DND-41 (cell line): ENCODE measurements around the gene PCNX2.

Experiments used
- ATAC-seq: fragments of 200-7000 bp; cut with Tn5 transposase; 3 replicates; pipeline ENCODE4 v1.9.1; 2021; ENCODE audit warnings: low read depth; ENCODE audit not compliant: insufficient read depth
- DNase-seq: peaks from one replicate; pipeline ENCODE4 v3.0.0-alpha.2; 2020
- H2AFZ ChIP-seq: 2 replicates; pipeline ENCODE4 v1.6.0; 2012; ENCODE audit warnings: low read depth, low read length
- H3K27ac ChIP-seq: 2 replicates; pipeline ENCODE4 v1.5.1; 2012; ENCODE audit warnings: low read length, inconsistent platforms
- H3K27me3 ChIP-seq: fragments of 200-600 bp; sonication (generic); 2 replicates; pipeline ENCODE4 v1.6.0; 2012; ENCODE audit warnings: low read length, mild to moderate bottlenecking, inconsistent platforms; ENCODE audit not compliant: insufficient read depth, poor library complexity
- H3K36me3 ChIP-seq: 2 replicates; pipeline ENCODE4 v1.5.1; 2012; ENCODE audit warnings: low read length, inconsistent platforms; ENCODE audit not compliant: insufficient read depth
- H3K4me1 ChIP-seq: 2 replicates; pipeline ENCODE4 v1.5.1; 2012; ENCODE audit warnings: mild to moderate bottlenecking, low read length; ENCODE audit not compliant: insufficient read depth
- H3K4me2 ChIP-seq: 2 replicates; pipeline ENCODE4 v1.6.0; 2012; ENCODE audit warnings: mild to moderate bottlenecking, moderate library complexity, low read length, inconsistent platforms; ENCODE audit not compliant: insufficient read depth
- H3K4me3 ChIP-seq, 2 experiments: fragments of 200-600 bp in 1 of 2; shearing (Covaris generic) in 1 of 2; 2 replicates each; pipeline ENCODE4 v1.5.1; 2012 to 2016; ENCODE audit warnings: inconsistent platforms in 2 of 2, low read length in 2 of 2, mild to moderate bottlenecking in 2 of 2, low read depth in 1 of 2, moderate library complexity in 1 of 2
- H3K79me2 ChIP-seq: 2 replicates; pipeline ENCODE4 v1.6.0; 2012; ENCODE audit warnings: low read length, inconsistent platforms; ENCODE audit not compliant: insufficient read depth
- H3K9ac ChIP-seq: 2 replicates; pipeline ENCODE4 v1.6.0; 2012; ENCODE audit warnings: low read depth, mild to moderate bottlenecking, inconsistent platforms, low read length, moderate library complexity
- H3K9me3 ChIP-seq: 2 replicates; pipeline ENCODE4 v1.5.1; 2012; ENCODE audit warnings: low read length, moderate library complexity, mild to moderate bottlenecking, inconsistent platforms; ENCODE audit not compliant: insufficient read depth, severe bottlenecking
- H4K20me1 ChIP-seq: 2 replicates; pipeline ENCODE4 v1.6.0; 2012; ENCODE audit warnings: low read length; ENCODE audit not compliant: insufficient read depth
- CTCF ChIP-seq: IDR thresholded peaks from 2 replicates; pipeline ENCODE4 v1.5.1; 2012; ENCODE audit warnings: borderline replicate concordance, low read length, moderate library complexity, mild to moderate bottlenecking; ENCODE audit not compliant: poor library complexity, severe bottlenecking; ENCODE audit errors: extremely low read depth
- EZH2 ChIP-seq: IDR thresholded peaks from 3 replicates; pipeline ENCODE4 v1.6.1; 2012; ENCODE audit warnings: borderline replicate concordance, low read depth, mild to moderate bottlenecking, moderate library complexity, low read length, inconsistent platforms; ENCODE audit not compliant: severe bottlenecking

The PCNX2 gene

GRCh38 chr1:232999956-233000625 lies 295.4 kb downstream of the PCNX2 start:
- no peak overlapping the region for H3K4me3 ChIP-seq
- DNase-seq (no peak), ATAC-seq (no peak)
- no peaks in the 10 kb centered on the region for H4K20me1 ChIP-seq
- no peaks in the 10 kb centered on the region for H3K4me1 ChIP-seq
- no peaks in the 10 kb centered on the region for H3K27me3 ChIP-seq
- no peaks in the 10 kb centered on the region for H3K79me2 ChIP-seq
- TF ChIP-seq EZH2 (no peak), CTCF (no peak)
- peaks cover 25% of the 10 kb centered on the region for H3K36me3 ChIP-seq
- no peak overlapping the region for H3K4me2 ChIP-seq
- no peak overlapping the region for H2AFZ ChIP-seq
- no peak overlapping the region for H3K9ac ChIP-seq
- H3K9me3 ChIP-seq, result no peaks in the 10 kb centered on the region
- H3K27ac ChIP-seq, result no peak overlapping the region

- ATAC-seq, result no peak
- Histone ChIP-seq H3K27ac (no peak overlapping the region), H3K4me2 (no peak overlapping the region), H3K79me2 (no peaks in the 10 kb centered on the region), H4K20me1 (no peaks in the 10 kb centered on the region), H3K9me3 (peaks cover 8% of the 10 kb centered on the region), H3K27me3 (no peaks in the 10 kb centered on the region), H3K4me3 (no peak overlapping the region), H3K4me1 (no peaks in the 10 kb centered on the region), H2AFZ (no peak overlapping the region), H3K9ac (no peak overlapping the region), H3K36me3 (peaks cover 32% of the 10 kb centered on the region)
- TF ChIP-seq EZH2 (no peak), CTCF (no peak)
- DNase-seq, result no peak
These were observed 296.9 kb downstream of the PCNX2 start for GRCh38 chr1:232998646-232999045.

GRCh38 chr1:232998138-232998537 lies 297.4 kb downstream of the PCNX2 start:
- no peaks in the 10 kb centered on the region for H4K20me1 ChIP-seq
- no peak overlapping the region for H3K9ac ChIP-seq
- no peak for DNase-seq
- no peak for TF ChIP-seq CTCF
- no peak for TF ChIP-seq EZH2
- H3K27ac ChIP-seq, result no peak overlapping the region
- no peak overlapping the region for H3K4me3 ChIP-seq
- no peak overlapping the region for H2AFZ ChIP-seq
- no peak overlapping the region for H3K4me2 ChIP-seq
- peaks cover 13% of the 10 kb centered on the region for H3K9me3 ChIP-seq
- no peak for ATAC-seq
- H3K4me1 ChIP-seq, result no peaks in the 10 kb centered on the region
- no peaks in the 10 kb centered on the region for H3K27me3 ChIP-seq
- peaks cover 33% of the 10 kb centered on the region for H3K36me3 ChIP-seq
- H3K79me2 ChIP-seq, result no peaks in the 10 kb centered on the region
